Esophagus squamous epithelium (tissue), 4 donors: ENCODE results near the gene HYCC2.

Experiments
- CTCF ChIP-seq, 6 experiments: fragments of 450-650 bp in 4 of 6; fragments of 200-600 bp in 2 of 6; sonication (generic) in 2 of 6; IDR thresholded peaks; one replicate each; pipeline ENCODE4 v1.5.1; 2016 to 2019; ENCODE audit warnings: antibody characterized with exemption in 6 of 6, mild to moderate bottlenecking in 4 of 6, moderate library complexity in 4 of 6
- POLR2A ChIP-seq, 4 donors: fragments of 450-650 bp; IDR thresholded peaks; one replicate each; pipeline ENCODE4 v1.6.1; 2017; ENCODE audit warnings: antibody characterized with exemption in 4 of 4, mild to moderate bottlenecking in 4 of 4, moderate library complexity in 3 of 4

DNA sequence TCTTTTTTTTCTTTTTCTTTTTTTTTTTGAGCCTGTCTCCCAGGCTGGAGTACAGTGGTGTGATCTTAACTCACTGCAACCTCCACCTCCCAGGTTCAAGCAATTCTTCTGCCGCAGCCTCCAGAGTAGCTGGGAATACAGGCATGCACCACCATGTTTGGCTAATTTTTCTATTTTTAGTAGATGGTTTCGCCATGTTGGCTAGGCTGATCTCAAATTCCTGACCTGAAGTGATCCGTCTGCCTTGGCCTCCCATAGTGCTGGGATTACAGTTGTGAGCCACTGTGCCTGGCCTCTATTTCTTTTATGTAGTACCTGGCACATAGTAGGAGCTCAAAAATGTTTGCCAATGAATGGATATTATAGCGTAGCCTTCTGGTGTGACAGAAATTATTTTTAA, 37.7 kb upstream of the HYCC2 start:
- TF ChIP-seq CTCF (IDR thresholded peaks at IDR 0.05) (no peak), POLR2A (IDR thresholded peaks at IDR 0.05) (no peak)
